ENCODE results near the gene WDR27.

DNA sequence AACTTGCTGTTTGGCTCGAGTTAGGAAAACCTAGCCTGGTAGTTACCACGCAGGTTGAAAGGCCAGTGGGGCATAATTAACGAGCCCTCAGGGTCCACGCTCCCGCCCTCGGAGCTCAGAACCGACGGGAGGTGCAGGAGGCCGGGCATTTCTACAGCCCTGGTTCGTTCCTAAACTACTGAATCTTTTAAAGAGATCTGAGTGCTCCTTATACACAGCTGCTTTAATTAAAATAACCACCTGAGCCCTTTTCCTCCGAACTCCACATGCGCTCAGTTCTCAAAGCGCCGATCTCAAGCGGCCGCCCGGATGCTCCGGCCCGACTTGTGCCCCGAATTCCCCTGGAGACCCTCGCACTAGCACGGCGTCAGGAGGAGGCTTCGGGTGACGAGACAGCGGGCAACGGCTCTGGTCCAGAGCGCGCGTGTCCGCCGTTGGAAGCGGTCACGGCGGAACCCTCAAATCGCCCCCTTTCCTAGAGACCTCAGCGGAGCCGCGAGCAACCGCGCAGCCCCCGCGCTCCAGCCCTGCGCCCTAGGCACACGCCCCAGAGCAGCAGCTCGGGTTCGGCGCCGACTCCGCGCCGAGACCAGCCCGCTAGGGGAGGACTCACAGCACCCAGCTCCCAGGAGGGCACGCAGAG, 397 bp downstream of the WDR27 start:
- TF ChIP-seq, protein P1, sequence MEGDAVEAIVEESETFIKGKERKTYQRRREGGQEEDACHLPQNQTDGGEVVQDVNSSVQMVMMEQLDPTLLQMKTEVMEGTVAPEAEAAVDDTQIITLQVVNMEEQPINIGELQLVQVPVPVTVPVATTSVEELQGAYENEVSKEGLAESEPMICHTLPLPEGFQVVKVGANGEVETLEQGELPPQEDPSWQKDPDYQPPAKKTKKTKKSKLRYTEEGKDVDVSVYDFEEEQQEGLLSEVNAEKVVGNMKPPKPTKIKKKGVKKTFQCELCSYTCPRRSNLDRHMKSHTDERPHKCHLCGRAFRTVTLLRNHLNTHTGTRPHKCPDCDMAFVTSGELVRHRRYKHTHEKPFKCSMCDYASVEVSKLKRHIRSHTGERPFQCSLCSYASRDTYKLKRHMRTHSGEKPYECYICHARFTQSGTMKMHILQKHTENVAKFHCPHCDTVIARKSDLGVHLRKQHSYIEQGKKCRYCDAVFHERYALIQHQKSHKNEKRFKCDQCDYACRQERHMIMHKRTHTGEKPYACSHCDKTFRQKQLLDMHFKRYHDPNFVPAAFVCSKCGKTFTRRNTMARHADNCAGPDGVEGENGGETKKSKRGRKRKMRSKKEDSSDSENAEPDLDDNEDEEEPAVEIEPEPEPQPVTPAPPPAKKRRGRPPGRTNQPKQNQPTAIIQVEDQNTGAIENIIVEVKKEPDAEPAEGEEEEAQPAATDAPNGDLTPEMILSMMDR (IDR thresholded peaks at IDR 0.05; ENCODE audit: low read length): no peak
- TF ChIP-seq EZH2 (optimal IDR thresholded peaks at IDR 0.05; ENCODE audit: low read depth, low read length): no peak
